Fibroblast of the conjunctiva (primary cell): ENCODE data around the gene SLC4A8.
"Not testable (repeated sequence)": the region's sequence is repeated elsewhere in the genome, so short reads cannot be mapped to it uniquely, and the experiment has no call there.

Experiments
- DNase-seq: peaks from one replicate; pipeline ENCODE4 v3.0.0-alpha.2; 2010; ENCODE audit warnings: low read depth

Gene SLC4A8

GRCh38 chr12:51480978-51481377 lies 56.3 kb downstream of the SLC4A8 start:
- DNase-seq = no peak

GRCh38 chr12:51482929-51483697 lies 58.5 kb downstream of the SLC4A8 start:
- no peak for DNase-seq

- no peak for DNase-seq
Observed at GRCh38 chr12:51484119-51484518, 59.5 kb downstream of the SLC4A8 start.

- DNase-seq = no peak
Observed at GRCh38 chr12:51488281-51488680, 63.6 kb downstream of the SLC4A8 start.

- no peak for DNase-seq
Observed at GRCh38 chr12:51493281-51493680, 68.7 kb downstream of the SLC4A8 start.

GRCh38 chr12:51496895-51497294 lies 72.3 kb downstream of the SLC4A8 start:
- no peak for DNase-seq

GRCh38 chr12:51504851-51505250 lies 80.2 kb downstream of the SLC4A8 start:
- no peak for DNase-seq

- DNase-seq = no peak
Observed at GRCh38 chr12:51505360-51506105, 80.9 kb downstream of the SLC4A8 start.

GRCh38 chr12:51507178-51507577 lies 82.5 kb downstream of the SLC4A8 start:
- no peak for DNase-seq

- DNase-seq = no peak
Observed at GRCh38 chr12:51508285-51508684, 83.7 kb downstream of the SLC4A8 start.

- no peak for DNase-seq
Observed at GRCh38 chr12:51511546-51512260, 87.1 kb downstream of the SLC4A8 start.

- DNase-seq = no peak
Observed at GRCh38 chr12:51512438-51512837, 87.8 kb downstream of the SLC4A8 start.

- DNase-seq = not testable (repeated sequence)
Observed at GRCh38 chr12:51515037-51515436, 90.4 kb downstream of the SLC4A8 start.

- DNase-seq = no peak
Observed at GRCh38 chr12:51517316-51517715, 92.7 kb downstream of the SLC4A8 start.

GRCh38 chr12:51517800-51518199 lies 93.2 kb downstream of the SLC4A8 start:
- DNase-seq = no peak

- no peak for DNase-seq
Observed at GRCh38 chr12:51519755-51520154, 95.1 kb downstream of the SLC4A8 start.

GRCh38 chr12:51520576-51521325 lies 96.1 kb downstream of the SLC4A8 start:
- no peak for DNase-seq

GRCh38 chr12:51521554-51522276 lies 97.1 kb downstream of the SLC4A8 start:
- no peak for DNase-seq

- DNase-seq = no peak
Observed at GRCh38 chr12:51522696-51523095, 98.1 kb downstream of the SLC4A8 start.

- no peak for DNase-seq
Observed at GRCh38 chr12:51524386-51524901, 99.8 kb downstream of the SLC4A8 start.

- no peak for DNase-seq
Observed at GRCh38 chr12:51525518-51525917, 100.9 kb downstream of the SLC4A8 start.
